HEK293 (cell line): ENCODE data around the gene TIMP2.

Experiments used
- CTCF ChIA-PET: fragments of 350-600 bp; formaldehyde crosslinking; extraction: SDS; loops from one replicate; lab custom pipeline; 2021; ENCODE audit warnings: antibody characterized with exemption; lab: Yijun Ruan, JAX
- POLR2A ChIA-PET: fragments of 300-600 bp; formaldehyde crosslinking; extraction: SDS; loops from one replicate; lab custom pipeline; 2020; ENCODE audit warnings: antibody characterized with exemption, inconsistent platforms; lab: Yijun Ruan, JAX
- H3K27ac ChIP-seq: fragments of 200-500 bp; sonication (Bioruptor generic); 2 replicates; pipeline ENCODE4 v1.5.1; 2014; ENCODE audit warnings: low read depth, low read length, control low read depth, inconsistent platforms; ENCODE audit errors: extremely low read depth
- H3K36me3 ChIP-seq, 2 experiments: fragments of 200-500 bp in 1 of 2; sonication (Bioruptor generic) in 1 of 2; 1 replicate in 1 of 2; 2 replicates in 1 of 2; pipeline ENCODE4 v1.5.1; 2014 to 2017; ENCODE audit warnings: inconsistent platforms in 2 of 2, low read length in 2 of 2; ENCODE audit not compliant: control insufficient read depth in 2 of 2, insufficient read depth in 1 of 2
- H3K4me1 ChIP-seq: fragments of 200-500 bp; sonication (Bioruptor generic); 2 replicates; pipeline ENCODE4 v1.5.1; 2014; ENCODE audit warnings: mild to moderate bottlenecking, low read length, inconsistent platforms; ENCODE audit not compliant: control insufficient read depth, insufficient read depth
- H3K4me3 ChIP-seq: 2 replicates; pipeline ENCODE4 v1.5.1; 2011; ENCODE audit warnings: low read depth, mild to moderate bottlenecking, control low read depth, low read length, moderate library complexity
- H3K9me3 ChIP-seq: fragments of 200-500 bp; sonication (Bioruptor generic); 2 replicates; pipeline ENCODE4 v1.5.1; 2014; ENCODE audit warnings: low read depth, low read length, inconsistent platforms; ENCODE audit not compliant: control insufficient read depth, insufficient read depth
- GLI2 ChIP-seq: fragments of 450-650 bp; formaldehyde crosslinking; IDR thresholded peaks from 2 replicates; pipeline ENCODE4; 2017; ENCODE audit warnings: missing biosample characterization, missing genetic modification characterization, low read depth, borderline replicate concordance
- GLIS1 ChIP-seq: fragments of 450-650 bp; formaldehyde crosslinking; IDR thresholded peaks from 2 replicates; pipeline ENCODE4 v1.5.1; 2016; ENCODE audit warnings: missing biosample characterization, missing genetic modification characterization
- KLF10 ChIP-seq: fragments of 450-650 bp; IDR thresholded peaks from 2 replicates; pipeline ENCODE4 v1.5.1; 2018; ENCODE audit warnings: missing biosample characterization, mild to moderate bottlenecking, missing genetic modification characterization
- KLF9 ChIP-seq: fragments of 450-650 bp; formaldehyde crosslinking; IDR thresholded peaks from 2 replicates; pipeline ENCODE4 v1.5.1; 2016; ENCODE audit warnings: missing biosample characterization, missing genetic modification characterization, low read depth
- MEIS1 ChIP-seq: sonication (generic); formaldehyde crosslinking; IDR thresholded peaks from 2 replicates; pipeline ENCODE4 v1.8.1; 2022; ENCODE audit warnings: missing genetic modification reagents, mild to moderate bottlenecking, borderline replicate concordance
- PRDM1 ChIP-seq: fragments of 450-650 bp; formaldehyde crosslinking; IDR thresholded peaks from 2 replicates; pipeline ENCODE4; 2016; ENCODE audit warnings: missing biosample characterization, missing genetic modification characterization
- SP7 ChIP-seq: fragments of 450-650 bp; formaldehyde crosslinking; IDR thresholded peaks from 2 replicates; pipeline ENCODE4 v1.5.1; 2016; ENCODE audit warnings: missing biosample characterization, missing genetic modification characterization
- TCF7L2 ChIP-seq: IDR thresholded peaks from 2 replicates; pipeline ENCODE4 v1.6.1; 2011; ENCODE audit warnings: low read depth, mild to moderate bottlenecking, inconsistent platforms, low read length, moderate library complexity, borderline replicate concordance
- ZBTB17 ChIP-seq: fragments of 450-650 bp; formaldehyde crosslinking; IDR thresholded peaks from 2 replicates; pipeline ENCODE4 v1.5.1; 2016; ENCODE audit warnings: missing biosample characterization, missing genetic modification characterization
- ZBTB21 ChIP-seq: fragments of 450-650 bp; formaldehyde crosslinking; IDR thresholded peaks from 2 replicates; pipeline ENCODE4 v1.5.1; 2017; ENCODE audit warnings: missing biosample characterization, missing genetic modification characterization
- ZFP3 ChIP-seq: fragments of 450-650 bp; formaldehyde crosslinking; IDR thresholded peaks from 2 replicates; pipeline ENCODE4 v1.5.1; 2016; ENCODE audit warnings: low read depth, missing biosample characterization, missing genetic modification characterization
- ZFP41 ChIP-seq: fragments of 450-650 bp; formaldehyde crosslinking; IDR thresholded peaks from 2 replicates; pipeline ENCODE4 v1.5.1; 2016; ENCODE audit warnings: missing biosample characterization, missing genetic modification characterization, borderline replicate concordance
- ZIC2 ChIP-seq: fragments of 450-650 bp; formaldehyde crosslinking; IDR thresholded peaks from 2 replicates; pipeline ENCODE4 v1.5.1; 2016; ENCODE audit warnings: missing biosample characterization, missing genetic modification characterization
- ZNF10 ChIP-seq: fragments of 450-650 bp; formaldehyde crosslinking; IDR thresholded peaks from 2 replicates; pipeline ENCODE4 v1.5.1; 2017; ENCODE audit warnings: missing biosample characterization, missing genetic modification characterization
- ZNF140 ChIP-seq: fragments of 450-650 bp; formaldehyde crosslinking; IDR thresholded peaks from 2 replicates; pipeline ENCODE4 v1.5.1; 2016; ENCODE audit warnings: missing biosample characterization, missing genetic modification characterization
- ZNF169 ChIP-seq: fragments of 450-650 bp; formaldehyde crosslinking; IDR thresholded peaks from 2 replicates; pipeline ENCODE4 v1.5.1; 2016; ENCODE audit warnings: missing biosample characterization, missing genetic modification characterization
- ZNF202 ChIP-seq: fragments of 450-650 bp; formaldehyde crosslinking; IDR thresholded peaks from 2 replicates; pipeline ENCODE4 v1.5.1; 2016; ENCODE audit warnings: missing biosample characterization, missing genetic modification characterization, borderline replicate concordance
- ZNF24 ChIP-seq: fragments of 450-650 bp; formaldehyde crosslinking; IDR thresholded peaks from 2 replicates; pipeline ENCODE4 v1.5.1; 2016; ENCODE audit warnings: missing biosample characterization, missing genetic modification characterization
- ZNF292 ChIP-seq: fragments of 450-650 bp; formaldehyde crosslinking; IDR thresholded peaks from 2 replicates; pipeline ENCODE4 v1.5.1; 2016; ENCODE audit warnings: low read depth, missing biosample characterization, missing genetic modification characterization, borderline replicate concordance
- ZNF514 ChIP-seq: fragments of 450-650 bp; formaldehyde crosslinking; IDR thresholded peaks from 2 replicates; pipeline ENCODE4 v1.5.1; 2016; ENCODE audit warnings: missing biosample characterization, missing genetic modification characterization
- ZNF529 ChIP-seq: fragments of 450-650 bp; formaldehyde crosslinking; IDR thresholded peaks from 2 replicates; pipeline ENCODE4 v1.5.1; 2017; ENCODE audit warnings: missing genetic modification characterization, missing biosample characterization; ENCODE audit not compliant: insufficient replicate concordance
- ZNF530 ChIP-seq: fragments of 450-650 bp; formaldehyde crosslinking; IDR thresholded peaks from 2 replicates; pipeline ENCODE4 v1.5.1; 2016; ENCODE audit warnings: low read depth, missing biosample characterization, missing genetic modification characterization
- ZNF623 ChIP-seq: fragments of 450-650 bp; formaldehyde crosslinking; IDR thresholded peaks from 2 replicates; pipeline ENCODE4 v1.5.1; 2016; ENCODE audit warnings: missing biosample characterization, missing genetic modification characterization
- ZNF677 ChIP-seq: fragments of 450-650 bp; IDR thresholded peaks from 2 replicates; pipeline ENCODE4 v1.5.0; 2018; ENCODE audit warnings: missing biosample characterization, mild to moderate bottlenecking, missing genetic modification characterization, moderate library complexity
- ZNF76 ChIP-seq: fragments of 450-650 bp; formaldehyde crosslinking; IDR thresholded peaks from 2 replicates; pipeline ENCODE4; 2016; ENCODE audit warnings: low read depth, missing biosample characterization, missing genetic modification characterization, borderline replicate concordance
- ZSCAN30 ChIP-seq: fragments of 450-650 bp; IDR thresholded peaks from 2 replicates; pipeline ENCODE4 v1.5.1; 2018; ENCODE audit warnings: missing biosample characterization, mild to moderate bottlenecking, missing genetic modification characterization, moderate library complexity
- TF ChIP-seq, protein P1 (sequence below): fragments of 450-650 bp; formaldehyde crosslinking; IDR thresholded peaks from 2 replicates; pipeline ENCODE4 v1.5.1; 2016; ENCODE audit warnings: missing biosample characterization, missing genetic modification characterization, low read depth
- TF ChIP-seq, protein P2 (sequence below): fragments of 450-650 bp; IDR thresholded peaks from 2 replicates; pipeline ENCODE4 v1.5.1; 2018; ENCODE audit warnings: missing biosample characterization, mild to moderate bottlenecking, missing genetic modification characterization
- TF ChIP-seq, protein P3 (sequence below): fragments of 450-650 bp; formaldehyde crosslinking; IDR thresholded peaks from 2 replicates; pipeline ENCODE4 v1.5.1; 2017; ENCODE audit warnings: missing biosample characterization, missing genetic modification characterization
- TF ChIP-seq, protein P4 (sequence below): fragments of 450-650 bp; formaldehyde crosslinking; IDR thresholded peaks from 2 replicates; pipeline ENCODE4 v1.5.1; 2016; ENCODE audit warnings: missing biosample characterization, missing genetic modification characterization, borderline replicate concordance
- TF ChIP-seq, protein P5 (sequence below): sonication (generic); formaldehyde crosslinking; IDR thresholded peaks from 2 replicates; pipeline ENCODE4 v1.8.1; 2022; ENCODE audit warnings: mild to moderate bottlenecking, moderate library complexity, missing genetic modification reagents

TIMP2 gene

DNA sequence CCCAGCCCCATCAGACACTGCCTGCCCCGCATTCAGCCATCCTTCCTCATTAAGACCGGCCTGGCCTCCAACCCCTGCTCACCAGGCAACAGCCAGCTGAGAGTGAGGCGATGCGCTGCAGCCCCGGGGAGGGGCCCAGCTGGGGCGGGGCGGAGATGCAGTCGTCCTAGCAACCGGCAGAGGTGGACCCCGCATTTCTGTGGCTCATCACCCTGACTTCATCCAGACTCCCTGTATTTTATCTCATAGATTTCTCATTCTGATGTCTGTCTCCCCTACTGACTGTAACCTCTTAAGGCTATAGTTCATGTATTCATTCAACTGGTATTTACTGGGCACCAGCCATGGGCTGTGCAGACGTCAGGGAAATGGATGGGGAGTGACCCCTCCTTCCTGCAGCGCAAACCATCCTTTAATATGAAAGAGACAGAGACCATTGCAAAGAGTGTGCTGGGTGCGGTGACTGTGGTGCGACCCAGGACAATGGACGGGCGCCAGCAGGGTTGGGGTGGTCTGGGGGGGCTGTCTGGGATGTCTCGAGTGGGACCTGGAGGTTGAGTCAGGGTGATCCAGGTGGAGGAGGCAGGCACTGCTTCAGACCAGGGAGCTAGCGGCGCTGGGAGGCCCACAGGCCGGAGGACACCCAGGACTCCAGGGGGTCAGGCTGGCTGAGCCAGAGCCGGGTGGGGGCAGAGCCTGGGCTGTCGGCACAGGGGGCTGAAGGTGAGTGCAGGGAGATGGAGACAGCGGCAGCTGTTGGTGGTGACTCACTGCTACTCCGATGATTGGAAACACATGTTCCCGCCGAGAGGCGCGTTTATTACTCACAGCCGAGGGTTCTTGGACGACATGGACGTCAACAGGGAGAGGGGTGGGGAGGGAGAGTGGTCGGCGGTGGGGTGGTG, 10.5 kb upstream of the TIMP2 start:
- Histone ChIP-seq H3K4me1 (peaks cover 23% of the 10 kb centered on the region), H3K27ac (peak overlapping the region; percentile 14; the same call in 1 of the 2 replicates), H3K36me3 (no peaks in the 10 kb centered on the region), H3K9me3 (no peaks in the 10 kb centered on the region), H3K4me3 (no peak overlapping the region)
- POLR2A ChIA-PET = interaction anchor here (2.2 kb wide), 1 partner anchor 12 kb away, joined by 15 read pairs; the partner anchor contains the start of gene TIMP2
- CTCF ChIA-PET = interaction anchor here (0.6 to 1.2 kb wide), 2 partner anchors 36 to 725 kb away, joined by 3 to 4 read pairs; no protein-coding TSS in a partner anchor
- TF ChIP-seq, protein P1, sequence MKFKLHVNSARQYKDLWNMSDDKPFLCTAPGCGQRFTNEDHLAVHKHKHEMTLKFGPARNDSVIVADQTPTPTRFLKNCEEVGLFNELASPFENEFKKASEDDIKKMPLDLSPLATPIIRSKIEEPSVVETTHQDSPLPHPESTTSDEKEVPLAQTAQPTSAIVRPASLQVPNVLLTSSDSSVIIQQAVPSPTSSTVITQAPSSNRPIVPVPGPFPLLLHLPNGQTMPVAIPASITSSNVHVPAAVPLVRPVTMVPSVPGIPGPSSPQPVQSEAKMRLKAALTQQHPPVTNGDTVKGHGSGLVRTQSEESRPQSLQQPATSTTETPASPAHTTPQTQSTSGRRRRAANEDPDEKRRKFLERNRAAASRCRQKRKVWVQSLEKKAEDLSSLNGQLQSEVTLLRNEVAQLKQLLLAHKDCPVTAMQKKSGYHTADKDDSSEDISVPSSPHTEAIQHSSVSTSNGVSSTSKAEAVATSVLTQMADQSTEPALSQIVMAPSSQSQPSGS (tag by site-specific recombination) = no peak
- TF ChIP-seq ZFP41 (tag by site-specific recombination) = no peak
- no peak for TF ChIP-seq ZNF140
- TF ChIP-seq ZNF169 (tag by site-specific recombination) = no peak
- peak; percentile 12; the same call in 1 of the 2 replicates for TF ChIP-seq ZBTB17 (tag by site-specific recombination)
- peak; percentile 55; the same call in 1 of the 2 replicates for TF ChIP-seq ZNF76 (tag by site-specific recombination)
- TF ChIP-seq, protein P2, sequence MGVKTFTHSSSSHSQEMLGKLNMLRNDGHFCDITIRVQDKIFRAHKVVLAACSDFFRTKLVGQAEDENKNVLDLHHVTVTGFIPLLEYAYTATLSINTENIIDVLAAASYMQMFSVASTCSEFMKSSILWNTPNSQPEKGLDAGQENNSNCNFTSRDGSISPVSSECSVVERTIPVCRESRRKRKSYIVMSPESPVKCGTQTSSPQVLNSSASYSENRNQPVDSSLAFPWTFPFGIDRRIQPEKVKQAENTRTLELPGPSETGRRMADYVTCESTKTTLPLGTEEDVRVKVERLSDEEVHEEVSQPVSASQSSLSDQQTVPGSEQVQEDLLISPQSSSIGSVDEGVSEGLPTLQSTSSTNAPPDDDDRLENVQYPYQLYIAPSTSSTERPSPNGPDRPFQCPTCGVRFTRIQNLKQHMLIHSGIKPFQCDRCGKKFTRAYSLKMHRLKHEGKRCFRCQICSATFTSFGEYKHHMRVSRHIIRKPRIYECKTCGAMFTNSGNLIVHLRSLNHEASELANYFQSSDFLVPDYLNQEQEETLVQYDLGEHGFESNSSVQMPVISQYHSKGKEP = no peak
- no peak for TF ChIP-seq ZNF292 (tag by site-specific recombination)
- TF ChIP-seq GLIS1 (tag by site-specific recombination) = peak; percentile 99
- TF ChIP-seq KLF10 = peak; percentile 28; the same call in 1 of the 2 replicates
- no peak for TF ChIP-seq TCF7L2
- no peak for TF ChIP-seq ZNF10 (tag by site-specific recombination)
- no peak for TF ChIP-seq ZSCAN30 (tag by site-specific recombination)
- TF ChIP-seq PRDM1 (tag by site-specific recombination) = 0 out of 2 replicates have a peak, but pooled peaks have one; percentile 13
- TF ChIP-seq, protein P3, sequence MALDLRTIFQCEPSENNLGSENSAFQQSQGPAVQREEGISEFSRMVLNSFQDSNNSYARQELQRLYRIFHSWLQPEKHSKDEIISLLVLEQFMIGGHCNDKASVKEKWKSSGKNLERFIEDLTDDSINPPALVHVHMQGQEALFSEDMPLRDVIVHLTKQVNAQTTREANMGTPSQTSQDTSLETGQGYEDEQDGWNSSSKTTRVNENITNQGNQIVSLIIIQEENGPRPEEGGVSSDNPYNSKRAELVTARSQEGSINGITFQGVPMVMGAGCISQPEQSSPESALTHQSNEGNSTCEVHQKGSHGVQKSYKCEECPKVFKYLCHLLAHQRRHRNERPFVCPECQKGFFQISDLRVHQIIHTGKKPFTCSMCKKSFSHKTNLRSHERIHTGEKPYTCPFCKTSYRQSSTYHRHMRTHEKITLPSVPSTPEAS (tag by site-specific recombination) = no peak
- TF ChIP-seq ZFP3 (tag by site-specific recombination) = no peak
- no peak for TF ChIP-seq ZNF514 (tag by site-specific recombination)
- peak; percentile 94 for TF ChIP-seq ZIC2 (tag by site-specific recombination)
- TF ChIP-seq ZNF529 (tag by site-specific recombination) = no peak
- TF ChIP-seq, protein P4, sequence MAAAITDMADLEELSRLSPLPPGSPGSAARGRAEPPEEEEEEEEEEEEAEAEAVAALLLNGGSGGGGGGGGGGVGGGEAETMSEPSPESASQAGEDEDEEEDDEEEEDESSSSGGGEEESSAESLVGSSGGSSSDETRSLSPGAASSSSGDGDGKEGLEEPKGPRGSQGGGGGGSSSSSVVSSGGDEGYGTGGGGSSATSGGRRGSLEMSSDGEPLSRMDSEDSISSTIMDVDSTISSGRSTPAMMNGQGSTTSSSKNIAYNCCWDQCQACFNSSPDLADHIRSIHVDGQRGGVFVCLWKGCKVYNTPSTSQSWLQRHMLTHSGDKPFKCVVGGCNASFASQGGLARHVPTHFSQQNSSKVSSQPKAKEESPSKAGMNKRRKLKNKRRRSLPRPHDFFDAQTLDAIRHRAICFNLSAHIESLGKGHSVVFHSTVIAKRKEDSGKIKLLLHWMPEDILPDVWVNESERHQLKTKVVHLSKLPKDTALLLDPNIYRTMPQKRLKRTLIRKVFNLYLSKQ (tag by site-specific recombination) = no peak
- TF ChIP-seq ZNF677 (tag by site-specific recombination) = no peak
- TF ChIP-seq MEIS1 (CRISPR knock-in tag) = no peak
- no peak for TF ChIP-seq KLF9 (tag by site-specific recombination)
- TF ChIP-seq SP7 = peak; percentile 82
- TF ChIP-seq ZNF623 (tag by site-specific recombination) = no peak; the same call in 1 of the 2 replicates
- TF ChIP-seq, protein P5, sequence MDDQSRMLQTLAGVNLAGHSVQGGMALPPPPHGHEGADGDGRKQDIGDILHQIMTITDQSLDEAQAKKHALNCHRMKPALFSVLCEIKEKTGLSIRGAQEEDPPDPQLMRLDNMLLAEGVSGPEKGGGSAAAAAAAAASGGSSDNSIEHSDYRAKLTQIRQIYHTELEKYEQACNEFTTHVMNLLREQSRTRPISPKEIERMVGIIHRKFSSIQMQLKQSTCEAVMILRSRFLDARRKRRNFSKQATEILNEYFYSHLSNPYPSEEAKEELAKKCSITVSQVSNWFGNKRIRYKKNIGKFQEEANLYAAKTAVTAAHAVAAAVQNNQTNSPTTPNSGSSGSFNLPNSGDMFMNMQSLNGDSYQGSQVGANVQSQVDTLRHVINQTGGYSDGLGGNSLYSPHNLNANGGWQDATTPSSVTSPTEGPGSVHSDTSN (CRISPR knock-in tag) = no peak
- TF ChIP-seq ZNF24 = peak; percentile 74; the same call in 1 of the 2 replicates
- TF ChIP-seq ZNF202 (tag by site-specific recombination) = no peak
- peak; percentile 75 for TF ChIP-seq ZBTB21 (tag by site-specific recombination)
- TF ChIP-seq GLI2 (tag by site-specific recombination) = no peak
- no peak for TF ChIP-seq ZNF530 (tag by site-specific recombination)
